Large intestine (tissue), 3 donors: ENCODE data around the gene HLA-DRA. TPM values are rescaled to one million over a fixed set of nuclear protein-coding genes. Genes with fewer than 3 reads are reported as not detected.
"Not testable (repeated sequence)": the region's sequence is repeated elsewhere in the genome, so short reads cannot be mapped to it uniquely, and the experiment has no call there.

Experiments used
- DNase-seq, 2 donors: peaks; one replicate each; pipeline versions ENCODE4 v3.0.0 to v3.0.0-alpha.2; 2013
- H3K27ac ChIP-seq: one replicate; pipeline ENCODE4 v1.5.1; 2013; ENCODE audit warnings: low read length
- H3K27me3 ChIP-seq: 2 replicates; pipeline ENCODE4 v1.6.1; 2013; ENCODE audit warnings: low read length; ENCODE audit not compliant: control insufficient read depth, insufficient read depth
- H3K36me3 ChIP-seq: 2 replicates; pipeline ENCODE4 v1.6.1; 2013; ENCODE audit warnings: low read length; ENCODE audit not compliant: control insufficient read depth, insufficient read depth
- H3K4me1 ChIP-seq: one replicate; pipeline ENCODE4 v1.6.1; 2013; ENCODE audit warnings: low read length; ENCODE audit not compliant: control insufficient read depth, insufficient read depth
- H3K4me3 ChIP-seq: one replicate; pipeline ENCODE4 v1.5.1; 2013; ENCODE audit warnings: low read length
- H3K9me3 ChIP-seq: one replicate; pipeline ENCODE4 v1.6.1; 2013; ENCODE audit warnings: mild to moderate bottlenecking, low read depth, low read length, moderate library complexity; ENCODE audit not compliant: control insufficient read depth
- WGBS: methylation state at CpG from one replicate; pipeline ENCODE4 v1.1.5; 2013; ENCODE audit warnings: low lambda C conversion rate; ENCODE audit not compliant: insufficient coverage; 5-methylcytosine and 5-hydroxymethylcytosine counted together
- polyA plus RNA-seq: library from polyadenylated mRNA; unstranded; fragments of 120-200 nt; gene quantifications from one replicate; pipeline ENCODE4 v1.2.1, GENCODE V29; 2013

The HLA-DRA gene
- polyA plus RNA-seq, 1 donor = 380 TPM

GRCh38 chr6:32444433-32444832 lies 4.7 kb downstream of the HLA-DRA start:
- no peaks in the 10 kb centered on the region for H3K9me3 ChIP-seq
- H3K4me1 ChIP-seq = no peaks in the 10 kb centered on the region
- no peak for DNase-seq
- 92% methylated on average over 2 of the region's 2 CpGs for WGBS
- H3K36me3 ChIP-seq = no peaks in the 10 kb centered on the region
- H3K27ac ChIP-seq = no peak overlapping the region
- H3K4me3 ChIP-seq = no peak overlapping the region
- peaks cover 7% of the 10 kb centered on the region for H3K27me3 ChIP-seq

GRCh38 chr6:32445321-32445854 lies 5.7 kb downstream of the HLA-DRA start:
- H3K27ac ChIP-seq = no peak overlapping the region
- no peaks in the 10 kb centered on the region for H3K4me1 ChIP-seq
- no peaks in the 10 kb centered on the region for H3K36me3 ChIP-seq
- H3K9me3 ChIP-seq = no peaks in the 10 kb centered on the region
- no peak overlapping the region for H3K4me3 ChIP-seq
- peaks cover 7% of the 10 kb centered on the region for H3K27me3 ChIP-seq
- 100% methylated on average over 1 of the region's 3 CpGs for WGBS
- DNase-seq = no peak

GRCh38 chr6:32447932-32448331 lies 8.2 kb downstream of the HLA-DRA start:
- H3K4me1 ChIP-seq = no peaks in the 10 kb centered on the region
- no peak overlapping the region for H3K4me3 ChIP-seq

GRCh38 chr6:32449088-32449736 lies 9.5 kb downstream of the HLA-DRA start:
- H3K27ac ChIP-seq = no peak overlapping the region
- H3K36me3 ChIP-seq = no peaks in the 10 kb centered on the region
- 63% methylated on average over 1 of the region's 3 CpGs for WGBS
- no peak overlapping the region for H3K4me3 ChIP-seq
- no peak for DNase-seq
- H3K4me1 ChIP-seq = no peaks in the 10 kb centered on the region
- H3K27me3 ChIP-seq = peaks cover 3% of the 10 kb centered on the region
- no peaks in the 10 kb centered on the region for H3K9me3 ChIP-seq

More at GRCh38 chr6:32447932-32448331, 8.2 kb downstream of the HLA-DRA start:
- H3K36me3 ChIP-seq = no peaks in the 10 kb centered on the region
- DNase-seq = no peak
- peaks cover 4% of the 10 kb centered on the region for H3K27me3 ChIP-seq
- no peaks in the 10 kb centered on the region for H3K9me3 ChIP-seq
- H3K27ac ChIP-seq = no peak overlapping the region

- 44% methylated on average over 2 of the region's 4 CpGs for WGBS
- H3K9me3 ChIP-seq = no peaks in the 10 kb centered on the region
Observed at GRCh38 chr6:32457054-32457453, 17.4 kb downstream of the HLA-DRA start.

GRCh38 chr6:32459781-32460424 lies 20.2 kb downstream of the HLA-DRA start:
- peaks cover 11% of the 10 kb centered on the region for H3K27me3 ChIP-seq
- 86% methylated on average over 1 of the region's 29 CpGs for WGBS
- peak in 1 of 2 donors; percentile 7 for DNase-seq
- H3K36me3 ChIP-seq = no peaks in the 10 kb centered on the region
- no peak overlapping the region for H3K4me3 ChIP-seq
- no peak overlapping the region for H3K27ac ChIP-seq
- no peaks in the 10 kb centered on the region for H3K4me1 ChIP-seq
- H3K9me3 ChIP-seq = no peaks in the 10 kb centered on the region

More at GRCh38 chr6:32457054-32457453, 17.4 kb downstream of the HLA-DRA start:
- no peaks in the 10 kb centered on the region for H3K36me3 ChIP-seq
- H3K27me3 ChIP-seq = peaks cover 11% of the 10 kb centered on the region
- no peaks in the 10 kb centered on the region for H3K4me1 ChIP-seq
- H3K4me3 ChIP-seq = no peak overlapping the region
- no peak overlapping the region for H3K27ac ChIP-seq
- DNase-seq = no peak

- no peaks in the 10 kb centered on the region for H3K9me3 ChIP-seq
- 46% methylated on average over 4 of the region's 4 CpGs for WGBS
- peaks cover 11% of the 10 kb centered on the region for H3K27me3 ChIP-seq
- no peaks in the 10 kb centered on the region for H3K36me3 ChIP-seq
- no peak overlapping the region for H3K4me3 ChIP-seq
- no peaks in the 10 kb centered on the region for H3K4me1 ChIP-seq
- no peak overlapping the region for H3K27ac ChIP-seq
- DNase-seq = no peak
Observed at GRCh38 chr6:32460528-32460927, 20.8 kb downstream of the HLA-DRA start.

GRCh38 chr6:32461493-32461892 lies 21.8 kb downstream of the HLA-DRA start:
- H3K4me1 ChIP-seq = no peaks in the 10 kb centered on the region
- no peak overlapping the region for H3K27ac ChIP-seq
- DNase-seq = no peak
- peaks cover 11% of the 10 kb centered on the region for H3K27me3 ChIP-seq
- no peak overlapping the region for H3K4me3 ChIP-seq
- H3K9me3 ChIP-seq = no peaks in the 10 kb centered on the region
- no peaks in the 10 kb centered on the region for H3K36me3 ChIP-seq
- 100% methylated on average over 1 of the region's 5 CpGs for WGBS

- WGBS = no CpG with 5 or more reads among the region's 3 CpGs
- no peaks in the 10 kb centered on the region for H3K9me3 ChIP-seq
- H3K4me1 ChIP-seq = no peaks in the 10 kb centered on the region
- no peak for DNase-seq
- no peak overlapping the region for H3K4me3 ChIP-seq
- H3K27ac ChIP-seq = no peak overlapping the region
- peaks cover 11% of the 10 kb centered on the region for H3K27me3 ChIP-seq
- H3K36me3 ChIP-seq = no peaks in the 10 kb centered on the region
Observed at GRCh38 chr6:32462609-32463008, 22.9 kb downstream of the HLA-DRA start.

- DNase-seq, H3K36me3 ChIP-seq, H3K4me3 ChIP-seq, H3K27me3 ChIP-seq, H3K9me3 ChIP-seq, H3K4me1 ChIP-seq, H3K27ac ChIP-seq: not testable (repeated sequence)
- no CpG with 5 or more reads among the region's 5 CpGs for WGBS
Observed at GRCh38 chr6:32467743-32468503, 28.2 kb downstream of the HLA-DRA start.
